T1000 (cell line): ENCODE measurements around the gene KRTAP12-4.
"Not testable (repeated sequence)": the region's sequence is repeated elsewhere in the genome, so short reads cannot be mapped to it uniquely, and the experiment has no call there.

Experiments
- DNase-seq: peaks from one replicate; lab custom pipeline; 2025; ENCODE audit warnings: mixed read lengths; lab: John Stamatoyannopoulos, UW

KRTAP12-4 gene

GRCh38 chr21:44611551-44611950, 42.9 kb downstream of the KRTAP12-4 start:
- DNase-seq = no peak

GRCh38 chr21:44610157-44610843, 44.2 kb downstream of the KRTAP12-4 start:
- DNase-seq = not testable (repeated sequence)

- DNase-seq = no peak
Observed at GRCh38 chr21:44609193-44609592, 45.3 kb downstream of the KRTAP12-4 start.

GRCh38 chr21:44606495-44606894, 48.0 kb downstream of the KRTAP12-4 start:
- DNase-seq = no peak
